ENCODE measurements around the gene GULP1. TPM values are rescaled to one million over a fixed set of nuclear protein-coding genes. Genes with fewer than 3 reads are reported as not detected.

GULP1 gene, protein sequence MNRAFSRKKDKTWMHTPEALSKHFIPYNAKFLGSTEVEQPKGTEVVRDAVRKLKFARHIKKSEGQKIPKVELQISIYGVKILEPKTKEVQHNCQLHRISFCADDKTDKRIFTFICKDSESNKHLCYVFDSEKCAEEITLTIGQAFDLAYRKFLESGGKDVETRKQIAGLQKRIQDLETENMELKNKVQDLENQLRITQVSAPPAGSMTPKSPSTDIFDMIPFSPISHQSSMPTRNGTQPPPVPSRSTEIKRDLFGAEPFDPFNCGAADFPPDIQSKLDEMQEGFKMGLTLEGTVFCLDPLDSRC
- total RNA-seq: not detected in 2 replicates

DNA sequence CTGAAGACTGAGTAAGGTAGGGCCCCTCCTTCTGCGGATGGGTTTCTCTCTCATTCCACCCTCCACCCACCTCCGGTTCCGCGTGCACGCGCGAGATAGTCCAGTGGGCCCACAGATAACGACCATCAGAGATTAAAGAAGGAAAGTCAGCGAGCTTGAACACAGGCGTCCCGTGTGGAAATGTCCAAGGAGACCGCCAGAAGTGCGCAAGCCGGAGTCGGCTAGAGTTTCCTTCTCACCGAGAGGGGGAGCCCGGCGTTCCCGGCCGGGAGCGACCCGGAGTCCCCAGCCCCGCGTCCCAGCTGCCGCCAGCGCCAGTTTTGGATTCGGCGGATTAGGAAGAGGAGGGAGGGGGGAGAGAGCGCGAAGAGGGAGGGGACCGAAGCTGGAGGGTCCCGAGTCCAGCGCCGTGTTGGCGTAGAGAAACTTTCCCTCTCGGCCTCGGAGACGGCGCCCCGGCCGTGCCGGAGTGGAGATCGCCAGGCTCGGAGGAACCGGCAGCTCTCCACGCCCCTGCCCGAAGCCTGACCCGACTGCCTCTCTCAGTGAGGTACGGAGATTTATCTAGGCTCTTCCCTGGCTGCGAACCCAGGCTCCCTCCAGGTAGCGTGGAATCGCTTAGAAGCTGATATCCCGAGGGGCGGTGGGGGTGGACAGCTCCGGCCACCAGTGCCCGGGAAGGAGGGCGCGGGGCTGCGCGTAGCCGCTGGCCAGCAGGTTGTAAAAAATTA, at the start of gene GULP1:
TSS of gene GULP1 (plus strand) at position 258 of the 731 bp plus-strand sequence. CDS start 185,829 bp downstream, outside the sequence.
- Mint-ChIP-seq H3K36me3 (ENCODE audit: low read depth) (no peaks in the 10 kb centered on the region), H3K4me1 (no peaks in the 10 kb centered on the region), H3K4me3 (no peak within 1 kb of the TSS), H3K27me3 (peaks cover 31% of the 10 kb centered on the region), H3K9me3 (peaks cover 3% of the 10 kb centered on the region), H3K27ac (no peak within 1 kb of the TSS)
- no peak for DNase-seq
- POLR2A ChIA-PET: no interaction called here
- intact Hi-C loops (cut with micrococcal nuclease): no loop called here
- TF ChIP-seq, protein P1, sequence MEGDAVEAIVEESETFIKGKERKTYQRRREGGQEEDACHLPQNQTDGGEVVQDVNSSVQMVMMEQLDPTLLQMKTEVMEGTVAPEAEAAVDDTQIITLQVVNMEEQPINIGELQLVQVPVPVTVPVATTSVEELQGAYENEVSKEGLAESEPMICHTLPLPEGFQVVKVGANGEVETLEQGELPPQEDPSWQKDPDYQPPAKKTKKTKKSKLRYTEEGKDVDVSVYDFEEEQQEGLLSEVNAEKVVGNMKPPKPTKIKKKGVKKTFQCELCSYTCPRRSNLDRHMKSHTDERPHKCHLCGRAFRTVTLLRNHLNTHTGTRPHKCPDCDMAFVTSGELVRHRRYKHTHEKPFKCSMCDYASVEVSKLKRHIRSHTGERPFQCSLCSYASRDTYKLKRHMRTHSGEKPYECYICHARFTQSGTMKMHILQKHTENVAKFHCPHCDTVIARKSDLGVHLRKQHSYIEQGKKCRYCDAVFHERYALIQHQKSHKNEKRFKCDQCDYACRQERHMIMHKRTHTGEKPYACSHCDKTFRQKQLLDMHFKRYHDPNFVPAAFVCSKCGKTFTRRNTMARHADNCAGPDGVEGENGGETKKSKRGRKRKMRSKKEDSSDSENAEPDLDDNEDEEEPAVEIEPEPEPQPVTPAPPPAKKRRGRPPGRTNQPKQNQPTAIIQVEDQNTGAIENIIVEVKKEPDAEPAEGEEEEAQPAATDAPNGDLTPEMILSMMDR (IDR thresholded peaks at IDR 0.05): no peak
- ATAC-seq (ENCODE audit: low read depth): no peak
- CTCF ChIA-PET: no interaction called here

DNA sequence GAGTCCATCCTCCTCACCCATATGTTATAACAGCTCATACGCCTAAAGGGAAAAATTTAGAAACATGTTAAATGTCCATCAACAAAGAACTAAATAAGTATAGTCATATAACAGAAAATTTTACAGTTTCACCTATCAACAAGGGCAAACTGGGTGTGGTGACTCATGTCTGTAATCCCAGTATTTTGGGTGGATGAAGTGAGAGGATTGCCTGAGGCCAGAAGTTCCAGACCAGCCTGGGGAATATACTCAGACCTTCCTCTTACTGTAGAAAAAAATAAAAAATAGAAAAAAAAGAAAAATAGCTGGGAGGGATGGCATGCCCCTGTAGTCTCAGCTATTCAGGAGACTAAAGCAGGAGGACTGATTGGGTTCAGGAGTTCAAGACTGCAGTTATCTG, 48.3 kb upstream of the GULP1 start:
- intact Hi-C loops (cut with micrococcal nuclease): no loop called here
- H3K4me3 Mint-ChIP-seq: no peak overlapping the region
- no peak overlapping the region for H3K27ac Mint-ChIP-seq
- ATAC-seq (ENCODE audit: low read depth) (no peak), DNase-seq (no peak)
- ChIA-PET POLR2A (no interaction called here), CTCF (no interaction called here)
- TF ChIP-seq, protein P1 (IDR thresholded peaks at IDR 0.05): no peak
- H3K27me3 Mint-ChIP-seq: no peaks in the 10 kb centered on the region
- H3K4me1 Mint-ChIP-seq: no peaks in the 10 kb centered on the region
- peaks cover 3% of the 10 kb centered on the region for H3K9me3 Mint-ChIP-seq
- H3K36me3 Mint-ChIP-seq (ENCODE audit: low read depth): no peaks in the 10 kb centered on the region

DNA sequence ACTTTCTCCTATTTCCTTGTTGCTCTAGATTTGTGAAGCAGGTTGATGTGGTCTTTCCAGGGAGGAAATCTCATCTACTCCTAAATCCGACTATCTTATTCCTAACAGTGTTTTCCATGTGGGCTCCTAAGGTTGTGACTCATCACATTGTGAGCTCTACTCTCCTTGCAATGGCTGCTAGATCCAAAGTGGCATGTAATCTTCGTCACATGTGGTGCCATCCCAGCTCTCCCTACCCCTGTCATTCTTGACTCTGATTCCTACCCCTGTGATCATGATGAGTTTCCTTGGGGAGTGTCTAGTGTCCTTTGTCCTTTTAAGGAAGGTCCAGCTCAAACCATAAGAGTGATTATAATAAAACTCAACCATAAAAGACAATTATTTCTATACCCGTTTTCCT, 47.3 kb upstream of the GULP1 start:
- TF ChIP-seq, protein P1 (IDR thresholded peaks at IDR 0.05): no peak
- H3K4me3 Mint-ChIP-seq: no peak overlapping the region
- H3K27ac Mint-ChIP-seq: no peak overlapping the region
- intact Hi-C loops (cut with micrococcal nuclease): no loop called here
- ChIA-PET CTCF (no interaction called here), POLR2A (no interaction called here)
- no peaks in the 10 kb centered on the region for H3K4me1 Mint-ChIP-seq
- no peaks in the 10 kb centered on the region for H3K36me3 Mint-ChIP-seq (ENCODE audit: low read depth)
- no peak for ATAC-seq (ENCODE audit: low read depth)
- H3K27me3 Mint-ChIP-seq: no peaks in the 10 kb centered on the region
- peaks cover under 1% of the 10 kb centered on the region for H3K9me3 Mint-ChIP-seq
- no peak for DNase-seq

DNA sequence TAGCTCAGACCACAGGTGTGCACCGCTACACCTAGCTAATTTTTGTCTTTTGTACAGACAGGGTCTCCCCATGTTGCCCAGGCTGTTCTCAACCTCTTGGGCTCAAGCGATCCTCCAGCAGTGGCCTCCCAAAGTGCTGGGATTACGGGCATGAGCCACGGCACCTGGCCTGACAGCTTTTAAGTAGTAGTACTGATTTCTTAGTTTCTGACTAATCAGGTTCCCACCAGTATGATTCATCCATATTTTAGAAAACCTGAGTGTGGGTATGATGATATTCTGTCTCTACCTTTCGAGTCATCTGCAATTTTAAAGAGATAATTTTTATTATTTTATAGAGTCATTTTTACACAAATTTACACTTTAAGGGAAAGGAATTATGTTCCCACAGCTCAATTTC, 46.4 kb upstream of the GULP1 start:
- no peaks in the 10 kb centered on the region for H3K27me3 Mint-ChIP-seq
- H3K27ac Mint-ChIP-seq: no peak overlapping the region
- H3K9me3 Mint-ChIP-seq: no peaks in the 10 kb centered on the region
- H3K36me3 Mint-ChIP-seq (ENCODE audit: low read depth): no peaks in the 10 kb centered on the region
- ChIA-PET POLR2A (no interaction called here), CTCF (no interaction called here)
- H3K4me3 Mint-ChIP-seq: no peak overlapping the region
- ATAC-seq (ENCODE audit: low read depth): no peak
- intact Hi-C loops (cut with micrococcal nuclease): no loop called here
- DNase-seq: no peak
- no peaks in the 10 kb centered on the region for H3K4me1 Mint-ChIP-seq
- TF ChIP-seq, protein P1 (IDR thresholded peaks at IDR 0.05): no peak

DNA sequence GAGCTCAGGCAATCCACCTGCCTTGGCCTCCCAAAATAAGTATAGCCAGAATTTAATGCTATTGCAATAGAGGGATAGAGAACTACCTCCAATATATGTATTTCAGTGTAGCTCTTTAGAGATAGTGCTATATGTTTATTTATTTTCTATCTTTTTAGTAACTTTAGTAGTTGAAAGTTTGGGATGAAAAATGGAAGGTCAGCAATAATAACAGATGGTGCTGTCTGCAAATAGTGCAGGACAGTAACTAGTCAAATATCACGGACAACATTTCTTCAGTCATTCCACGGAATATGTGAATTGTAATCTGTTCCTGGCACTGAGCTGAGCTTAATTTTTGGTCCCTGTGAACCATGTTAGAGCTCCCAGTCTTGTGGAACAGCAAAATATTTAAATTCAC, 43.2 kb upstream of the GULP1 start:
- H3K4me3 Mint-ChIP-seq: no peak overlapping the region
- intact Hi-C loops (cut with micrococcal nuclease): no loop called here
- DNase-seq (no peak), ATAC-seq (ENCODE audit: low read depth) (no peak)
- no peaks in the 10 kb centered on the region for H3K27me3 Mint-ChIP-seq
- H3K4me1 Mint-ChIP-seq: no peaks in the 10 kb centered on the region
- TF ChIP-seq, protein P1 (IDR thresholded peaks at IDR 0.05): no peak
- no peak overlapping the region for H3K27ac Mint-ChIP-seq
- ChIA-PET POLR2A (no interaction called here), CTCF (no interaction called here)
- H3K9me3 Mint-ChIP-seq: peaks cover 6% of the 10 kb centered on the region
- H3K36me3 Mint-ChIP-seq (ENCODE audit: low read depth): no peaks in the 10 kb centered on the region
